Body of pancreas (tissue), 4 donors: ENCODE results near the gene TCTN2. TPM values are rescaled to one million over a fixed set of nuclear protein-coding genes. Genes with fewer than 3 reads are reported as not detected.

Experiments
- ATAC-seq: fragments of 150-250 bp; one replicate; pipeline ENCODE4 v1.9.1; 2016
- DNase-seq, 4 donors: peaks; one replicate each; pipeline ENCODE4 v3.0.0-alpha.2; 2019
- H3K27ac ChIP-seq, 4 donors: fragments of 200-600 bp; sonication (generic); 1 replicate in 3 of 4; 2 replicates in 1 of 4; pipeline versions ENCODE4 v1.5.1 to v1.6.1; 2016 to 2019; ENCODE audit warnings: mild to moderate bottlenecking in 1 of 4, mixed read lengths in 1 of 4, moderate library complexity in 1 of 4
- H3K27me3 ChIP-seq, 2 donors: fragments of 200-600 bp; sonication (generic); one replicate each; pipeline ENCODE4 v1.6.0; 2016; ENCODE audit warnings: mild to moderate bottlenecking in 1 of 2
- H3K36me3 ChIP-seq, 2 donors: fragments of 200-600 bp; sonication (generic); replicated peaks in 1 of 2; 2 replicates each; pipeline ENCODE4 v1.5.1; 2016; ENCODE audit warnings: low read depth in 2 of 2; ENCODE audit not compliant: insufficient read depth in 1 of 2
- H3K4me1 ChIP-seq: fragments of 200-600 bp; sonication (generic); one replicate; pipeline ENCODE4 v1.6.0; 2016
- H3K4me3 ChIP-seq, 2 donors: fragments of 200-600 bp; sonication (generic); 1 replicate in 1 of 2; 2 replicates in 1 of 2; pipeline ENCODE4 v1.5.1; 2016 to 2019
- H3K9me3 ChIP-seq, 3 donors: fragments of 200-600 bp; sonication (generic); 1 replicate in 2 of 3; 2 replicates in 1 of 3; pipeline ENCODE4 v1.5.1; 2016
- CTCF ChIP-seq, 7 experiments: fragments of 450-650 bp in 4 of 7; fragments of 200-600 bp in 3 of 7; sonication (generic) in 3 of 7; IDR thresholded peaks; one replicate each; pipeline ENCODE4 v1.5.1; 2016 to 2019; ENCODE audit warnings: antibody characterized with exemption in 7 of 7
- POLR2A ChIP-seq, 3 donors: fragments of 450-650 bp; IDR thresholded peaks; one replicate each; pipeline ENCODE4 v1.6.1; 2016; ENCODE audit warnings: antibody characterized with exemption in 3 of 3, mild to moderate bottlenecking in 2 of 3
- WGBS, 2 donors: methylation state at CpG; one replicate each; pipeline ENCODE4 v1.1.5; 2017; 5-methylcytosine and 5-hydroxymethylcytosine counted together
- intact Hi-C: fragments of 100-400 bp; cut with DNase I; formaldehyde crosslinking; loops from one replicate; pipeline ENCODE4 v1.15.1; 2023
- total RNA-seq, 2 donors: library from RNA; depleted of rRNA; stranded (reverse); fragments of >200 nt; gene quantifications; one replicate each; pipeline ENCODE4 v1.1.0, GENCODE V29; 2016

The TCTN2 gene
- total RNA-seq, 2 donors from 2014 or later, result 5.3 to 9.9 TPM

GRCh38 chr12:123723011-123723410 is 52.1 kb downstream of the TCTN2 start:
- H3K4me3 ChIP-seq, result no peak overlapping the region
- ATAC-seq, result no peak
- no peak for DNase-seq
- intact Hi-C loops, result no loop called here
- no peaks in the 10 kb centered on the region for H3K27me3 ChIP-seq
- H3K27ac ChIP-seq, result no peak overlapping the region
- 83% methylated on average over 8 of the region's 8 CpGs for WGBS, 2 donors
- TF ChIP-seq CTCF (IDR thresholded peaks at IDR 0.05), result no peak
- no peak for TF ChIP-seq POLR2A (IDR thresholded peaks at IDR 0.05)
- H3K9me3 ChIP-seq, result no peaks in the 10 kb centered on the region
- H3K36me3 ChIP-seq, result peaks cover 0 to 8% of the 10 kb centered on the region in 2 donors
- H3K4me1 ChIP-seq, result no peaks in the 10 kb centered on the region

GRCh38 chr12:123723765-123724164 is 52.9 kb downstream of the TCTN2 start:
- Histone ChIP-seq H3K9me3 (no peaks in the 10 kb centered on the region), H3K4me3 (no peak overlapping the region), H3K36me3 (peaks cover 0 to 8% of the 10 kb centered on the region in 2 donors), H3K27ac (no peak overlapping the region), H3K4me1 (no peaks in the 10 kb centered on the region), H3K27me3 (no peaks in the 10 kb centered on the region)
- intact Hi-C loops, result no loop called here
- WGBS, 2 donors, result 74 to 90% methylated on average over 5 of the region's 5 CpGs
- DNase-seq, result no peak
- ATAC-seq, result no peak
- TF ChIP-seq POLR2A (IDR thresholded peaks at IDR 0.05) (no peak), CTCF (IDR thresholded peaks at IDR 0.05) (no peak)

GRCh38 chr12:123726244-123726643 is 55.3 kb downstream of the TCTN2 start:
- intact Hi-C loops, result no loop called here

GRCh38 chr12:123726962-123727361 is 56.0 kb downstream of the TCTN2 start:
- Histone ChIP-seq H3K4me3 (no peak overlapping the region), H3K4me1 (no peaks in the 10 kb centered on the region), H3K9me3 (no peaks in the 10 kb centered on the region), H3K27ac (no peak overlapping the region), H3K27me3 (no peaks in the 10 kb centered on the region), H3K36me3 (peaks cover 0 to 8% of the 10 kb centered on the region in 2 donors)
- TF ChIP-seq CTCF (IDR thresholded peaks at IDR 0.05), result no peak
- TF ChIP-seq POLR2A (IDR thresholded peaks at IDR 0.05), result no peak
- ATAC-seq, result no peak
- intact Hi-C loops, result no loop called here
- 86 to 91% methylated on average over 2 of the region's 2 CpGs for WGBS, 2 donors
- no peak for DNase-seq

More at GRCh38 chr12:123726244-123726643, 55.3 kb downstream of the TCTN2 start:
- H3K4me3 ChIP-seq, result no peak overlapping the region
- WGBS, 2 donors, result 61 to 72% methylated on average over 2 of the region's 2 CpGs
- peaks cover 0 to 8% of the 10 kb centered on the region in 2 donors for H3K36me3 ChIP-seq
- DNase-seq (no peak), ATAC-seq (no peak)
- no peaks in the 10 kb centered on the region for H3K27me3 ChIP-seq
- H3K27ac ChIP-seq, result no peak overlapping the region
- no peak for TF ChIP-seq POLR2A (IDR thresholded peaks at IDR 0.05)
- no peak for TF ChIP-seq CTCF (IDR thresholded peaks at IDR 0.05)
- no peaks in the 10 kb centered on the region for H3K4me1 ChIP-seq
- H3K9me3 ChIP-seq, result no peaks in the 10 kb centered on the region

- no peak overlapping the region for H3K27ac ChIP-seq
- no peaks in the 10 kb centered on the region for H3K9me3 ChIP-seq
- 69 to 75% methylated on average over 3 of the region's 3 CpGs for WGBS, 2 donors
- DNase-seq (no peak), ATAC-seq (no peak)
- TF ChIP-seq POLR2A (IDR thresholded peaks at IDR 0.05), result no peak
- no peak for TF ChIP-seq CTCF (IDR thresholded peaks at IDR 0.05)
- H3K4me1 ChIP-seq, result no peaks in the 10 kb centered on the region
- H3K27me3 ChIP-seq, result no peaks in the 10 kb centered on the region
- peaks cover 0 to 10% of the 10 kb centered on the region in 2 donors for H3K36me3 ChIP-seq
- intact Hi-C loops, result no loop called here
- no peak overlapping the region for H3K4me3 ChIP-seq
These were observed 57.0 kb downstream of the TCTN2 start for GRCh38 chr12:123727878-123728277.
